Endodermal cell (in vitro differentiated cells): Measurements from ENCODE around the gene CPSF4L. TPM values are rescaled to one million over a fixed set of nuclear protein-coding genes. Genes with fewer than 3 reads are reported as not detected.

Source experiments
- DNase-seq: peaks from one replicate; pipeline ENCODE4 v3.0.0-alpha.2; 2017
- H3K27ac ChIP-seq: 2 replicates; pipeline ENCODE4 v1.5.1; 2013; ENCODE audit warnings: mild to moderate bottlenecking, low read depth, low read length, moderate library complexity
- H3K27me3 ChIP-seq: 2 replicates; pipeline ENCODE4 v1.6.1; 2013; ENCODE audit warnings: mild to moderate bottlenecking, low read length, moderate library complexity; ENCODE audit not compliant: insufficient read depth, control insufficient read depth, poor library complexity, severe bottlenecking
- H3K36me3 ChIP-seq: 2 replicates; pipeline ENCODE4 v1.7.0; 2013; ENCODE audit warnings: mild to moderate bottlenecking, low read length, moderate library complexity; ENCODE audit not compliant: control insufficient read depth, insufficient read depth
- H3K4me1 ChIP-seq: one replicate; pipeline ENCODE4 v1.7.0; 2013; ENCODE audit warnings: low read length; ENCODE audit not compliant: control insufficient read depth, insufficient read depth
- H3K4me3 ChIP-seq: 2 replicates; pipeline ENCODE4 v1.5.1; 2013; ENCODE audit warnings: mild to moderate bottlenecking, low read length, moderate library complexity
- H3K9ac ChIP-seq: 2 replicates; pipeline ENCODE4 v1.6.1; 2013; ENCODE audit warnings: mild to moderate bottlenecking, low read length, moderate library complexity; ENCODE audit not compliant: poor library complexity, severe bottlenecking; ENCODE audit errors: extremely low read depth
- H3K9me3 ChIP-seq: 2 replicates; pipeline ENCODE4 v1.6.1; 2013; ENCODE audit warnings: mild to moderate bottlenecking, low read length, moderate library complexity; ENCODE audit not compliant: control insufficient read depth
- H3K27ac Mint-ChIP-seq: 2 replicates; pipeline ENCODE4 v1.8.0; 2020; ENCODE audit warnings: mixed read lengths
- H3K27me3 Mint-ChIP-seq: 2 replicates; pipeline ENCODE4 v1.8.0; 2021; ENCODE audit warnings: mild to moderate bottlenecking, mixed read lengths; ENCODE audit not compliant: insufficient read depth
- H3K36me3 Mint-ChIP-seq: 2 replicates; pipeline ENCODE4 v1.8.0; 2020; ENCODE audit warnings: low read depth, mixed read lengths
- H3K4me1 Mint-ChIP-seq: 2 replicates; pipeline ENCODE4 v1.8.0; 2020; ENCODE audit warnings: mixed read lengths
- H3K4me3 Mint-ChIP-seq: 2 replicates; pipeline ENCODE4 v1.8.0; 2020; ENCODE audit warnings: mild to moderate bottlenecking, moderate library complexity, mixed read lengths
- H3K9me3 Mint-ChIP-seq: 2 replicates; pipeline ENCODE4 v1.8.0; 2020; ENCODE audit warnings: mild to moderate bottlenecking, mixed read lengths
- CTCF ChIP-seq: fragments of 200-600 bp; sonication (generic); conservative IDR thresholded peaks from 2 replicates; pipeline ENCODE4 v1.5.0; 2021; ENCODE audit warnings: antibody characterized with exemption, mild to moderate bottlenecking
- WGBS, 2 experiments: methylation state at CpG; one replicate each; pipeline versions ENCODE4 v1.1.5 to v1.1.7; 2013; ENCODE audit warnings: missing lambda C conversion rate in 2 of 2, mixed read lengths in 1 of 2; ENCODE audit not compliant: insufficient coverage in 1 of 2, insufficient read length in 1 of 2; 5-methylcytosine and 5-hydroxymethylcytosine counted together
- total RNA-seq, 2 donors: library from RNA; stranded (reverse); fragmentation: NEBNext Ultra II Directional in 1 of 2; extraction: Animal tissue kit (Norgen Biotek cat#: 25700) in 1 of 2; gene quantifications; 2 replicates in 1 of 2; 3 replicates in 1 of 2; pipeline ENCODE4 v1.2.1, GENCODE V29; 2021

CPSF4L gene
- total RNA-seq, 2 donors from 2014 or later, result 0.29 to 0.58 TPM

GRCh38 chr17:73293480-73293911 lies 31.8 kb upstream of the CPSF4L start:
- H3K27me3 Mint-ChIP-seq, result no peaks in the 10 kb centered on the region
- Histone ChIP-seq H3K9ac (no peak overlapping the region), H3K27ac (no peak overlapping the region), H3K4me3 (no peak overlapping the region), H3K27me3 (no peaks in the 10 kb centered on the region), H3K4me1 (peaks cover 15% of the 10 kb centered on the region), H3K36me3 (peaks cover 29% of the 10 kb centered on the region), H3K9me3 (no peaks in the 10 kb centered on the region)
- H3K36me3 Mint-ChIP-seq, result peaks cover 22% of the 10 kb centered on the region
- 92 to 94% methylated on average over 6 to 9 of the region's 9 CpGs for WGBS, 2 experiments
- no peaks in the 10 kb centered on the region for H3K9me3 Mint-ChIP-seq
- no peak for DNase-seq
- TF ChIP-seq CTCF, result no peak
- H3K4me3 Mint-ChIP-seq, result no peak overlapping the region
- H3K27ac Mint-ChIP-seq, result peak overlapping the region; percentile 44
- peaks cover 21% of the 10 kb centered on the region for H3K4me1 Mint-ChIP-seq

GRCh38 chr17:73293031-73293430 lies 31.4 kb upstream of the CPSF4L start:
- Histone ChIP-seq H3K27me3 (no peaks in the 10 kb centered on the region), H3K9ac (no peak overlapping the region), H3K4me1 (peaks cover 15% of the 10 kb centered on the region), H3K9me3 (no peaks in the 10 kb centered on the region), H3K27ac (no peak overlapping the region), H3K36me3 (peaks cover 27% of the 10 kb centered on the region), H3K4me3 (no peak overlapping the region)
- DNase-seq, result no peak
- Mint-ChIP-seq H3K27me3 (no peaks in the 10 kb centered on the region), H3K36me3 (peaks cover 21% of the 10 kb centered on the region), H3K4me1 (peaks cover 17% of the 10 kb centered on the region), H3K27ac (peak overlapping the region; percentile 56), H3K4me3 (no peak overlapping the region), H3K9me3 (no peaks in the 10 kb centered on the region)
- 90 to 93% methylated on average over 9 to 11 of the region's 11 CpGs for WGBS, 2 experiments
- no peak for TF ChIP-seq CTCF

GRCh38 chr17:73292031-73292531 lies 30.4 kb upstream of the CPSF4L start:
- H3K4me1 Mint-ChIP-seq, result peaks cover 22% of the 10 kb centered on the region
- Histone ChIP-seq H3K27me3 (no peaks in the 10 kb centered on the region), H3K9me3 (no peaks in the 10 kb centered on the region), H3K4me1 (peaks cover 19% of the 10 kb centered on the region), H3K27ac (no peak overlapping the region), H3K4me3 (no peak overlapping the region), H3K9ac (no peak overlapping the region), H3K36me3 (peaks cover 26% of the 10 kb centered on the region)
- no peak for TF ChIP-seq CTCF
- DNase-seq, result no peak
- H3K27me3 Mint-ChIP-seq, result no peaks in the 10 kb centered on the region
- no peak overlapping the region for H3K4me3 Mint-ChIP-seq
- H3K36me3 Mint-ChIP-seq, result peaks cover 19% of the 10 kb centered on the region
- H3K9me3 Mint-ChIP-seq, result no peaks in the 10 kb centered on the region
- H3K27ac Mint-ChIP-seq, result no peak overlapping the region
- 93 to 96% methylated on average over 8 to 12 of the region's 12 CpGs for WGBS, 2 experiments
